MV-4-11 (cell line): ENCODE results near the gene NME7.
"Not testable (repeated sequence)": the region's sequence is repeated elsewhere in the genome, so short reads cannot be mapped to it uniquely, and the experiment has no call there.

Source experiments
- DNase-seq: peaks from one replicate; lab custom pipeline; 2025; lab: John Stamatoyannopoulos, UW

The NME7 gene

DNA sequence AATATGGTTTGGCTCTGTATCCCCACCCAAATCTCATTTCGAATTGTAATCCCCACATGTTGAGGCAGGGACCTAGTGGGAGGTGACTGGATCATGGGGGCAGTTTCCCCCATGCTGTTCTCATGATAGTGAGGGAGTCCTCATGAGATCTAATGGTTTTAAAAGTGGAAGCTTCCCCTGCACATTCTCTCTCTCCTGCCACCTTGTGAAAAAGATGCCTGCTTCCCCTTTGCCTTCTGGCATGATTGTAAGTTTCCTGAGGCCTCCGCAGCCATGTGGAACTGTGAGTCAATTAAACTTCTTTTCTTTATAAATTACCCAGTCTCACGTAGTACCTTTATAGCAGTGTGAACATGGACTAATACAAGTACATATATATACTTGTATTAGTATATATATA lies 25.5 kb downstream of the NME7 start:
- DNase-seq = not testable (repeated sequence)

DNA sequence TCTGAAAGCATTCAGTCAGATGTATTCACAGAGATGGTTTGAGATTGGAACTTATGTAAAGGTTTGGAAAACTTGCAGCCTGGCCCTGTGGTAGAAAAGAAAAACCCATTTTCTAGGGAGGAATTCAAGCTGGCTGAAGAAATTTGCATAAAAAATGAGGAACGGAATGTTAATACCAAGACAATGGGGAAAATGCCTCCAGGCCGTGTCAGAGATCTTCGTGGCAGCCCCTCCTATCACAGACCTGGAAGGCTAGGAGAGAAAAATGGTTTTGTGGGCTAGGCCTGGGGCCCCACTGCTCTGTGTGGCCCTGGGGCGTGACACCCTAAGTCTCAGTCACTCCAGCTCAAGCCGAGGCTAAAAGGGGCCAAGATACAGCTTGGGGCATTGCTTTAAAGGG lies 26.7 kb downstream of the NME7 start:
- DNase-seq = no peak

DNA sequence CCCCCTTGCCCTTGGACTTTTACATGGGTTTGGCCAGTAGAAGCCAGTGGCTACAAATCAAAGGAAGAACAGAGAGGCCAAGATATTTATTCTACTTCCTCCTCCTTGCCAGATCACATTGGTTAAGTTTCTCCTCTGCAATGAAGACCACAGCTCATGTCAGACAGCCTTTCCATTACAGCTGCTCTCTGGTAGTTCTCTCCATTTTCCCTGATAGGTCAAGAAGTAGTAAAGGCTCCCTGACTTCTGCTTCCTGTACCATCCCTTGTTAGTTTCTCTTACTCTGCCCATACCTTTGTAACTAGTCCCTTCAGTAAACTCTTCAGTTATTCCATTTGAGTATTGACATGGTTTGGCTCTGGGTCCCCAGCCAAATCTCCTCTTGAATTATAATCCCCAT lies 27.8 kb downstream of the NME7 start:
- peak; percentile 13 for DNase-seq

DNA sequence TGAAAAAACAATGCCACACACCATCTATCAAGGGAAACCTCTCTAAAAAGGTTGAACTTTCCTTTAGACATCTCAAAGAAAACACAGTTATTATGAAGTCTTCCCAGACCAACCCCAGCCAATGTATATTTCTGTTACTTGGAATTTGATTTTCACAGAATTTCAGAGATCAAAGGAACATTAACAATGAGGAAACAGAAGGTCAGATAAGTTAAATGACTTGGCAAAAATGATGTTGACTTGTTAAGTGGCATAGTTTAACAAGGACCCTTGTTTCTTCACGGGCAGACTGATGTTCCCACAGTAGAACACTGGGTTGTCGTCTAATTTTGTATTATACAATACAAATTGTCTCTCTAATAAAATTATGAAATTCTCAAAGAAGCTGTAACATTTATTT lies 29.0 kb downstream of the NME7 start:
- DNase-seq = no peak

DNA sequence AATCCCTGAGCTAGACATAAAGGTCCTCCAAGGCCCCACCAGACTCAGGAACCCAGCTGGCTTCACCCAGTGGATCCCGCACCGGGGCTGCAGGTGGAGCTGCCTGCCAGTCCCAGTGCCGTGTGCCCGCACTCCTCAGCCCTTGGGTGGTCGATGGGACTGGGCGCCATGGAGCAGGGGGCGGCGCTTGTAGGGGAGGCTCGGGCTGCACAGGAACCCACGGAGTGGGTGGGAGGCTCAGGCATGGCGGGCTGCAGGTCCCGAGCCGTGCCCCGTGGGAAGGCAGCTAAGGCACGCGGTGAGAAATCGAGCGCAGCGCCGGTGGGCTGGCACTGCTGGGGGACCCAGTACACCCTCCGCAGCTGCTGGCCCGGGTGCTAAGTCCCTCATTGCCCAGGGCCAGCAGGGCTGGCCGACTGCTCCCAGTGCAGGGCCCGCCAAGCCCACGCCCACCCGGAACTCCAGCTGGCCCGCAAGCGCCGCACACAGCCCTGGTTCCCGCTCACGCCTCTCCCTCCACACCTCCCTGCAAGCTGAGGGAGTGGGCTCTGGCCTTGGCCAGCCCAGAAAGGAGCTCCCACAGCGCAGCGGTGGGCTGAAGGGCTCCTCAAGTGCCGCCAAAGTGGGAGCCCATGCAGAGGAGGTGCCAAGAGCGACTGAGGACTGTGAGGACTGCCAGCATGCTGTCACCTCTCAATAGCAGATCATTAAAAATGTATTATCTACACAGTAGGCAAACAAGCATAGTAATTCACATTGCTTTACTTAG lies 30.5 kb downstream of the NME7 start:
- DNase-seq = not testable (repeated sequence)

DNA sequence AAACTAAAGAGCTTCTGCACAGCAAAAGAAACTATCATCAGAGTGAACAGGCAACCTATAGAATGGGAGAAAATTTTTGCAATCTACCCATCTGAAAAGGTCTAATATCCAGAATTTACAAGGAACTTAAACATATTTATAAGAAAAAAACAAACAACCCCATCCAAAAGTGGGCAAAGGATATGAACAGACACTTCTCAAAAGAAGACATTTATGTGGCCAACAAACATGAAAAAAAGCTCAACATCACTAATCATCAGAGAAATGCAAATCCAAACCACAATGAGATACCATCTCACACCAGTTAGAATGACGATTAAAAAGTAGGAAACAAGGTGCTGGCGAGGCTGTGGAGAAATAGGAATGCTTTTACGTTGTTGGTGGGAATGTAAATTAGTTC lies 32.9 kb downstream of the NME7 start:
- not testable (repeated sequence) for DNase-seq

DNA sequence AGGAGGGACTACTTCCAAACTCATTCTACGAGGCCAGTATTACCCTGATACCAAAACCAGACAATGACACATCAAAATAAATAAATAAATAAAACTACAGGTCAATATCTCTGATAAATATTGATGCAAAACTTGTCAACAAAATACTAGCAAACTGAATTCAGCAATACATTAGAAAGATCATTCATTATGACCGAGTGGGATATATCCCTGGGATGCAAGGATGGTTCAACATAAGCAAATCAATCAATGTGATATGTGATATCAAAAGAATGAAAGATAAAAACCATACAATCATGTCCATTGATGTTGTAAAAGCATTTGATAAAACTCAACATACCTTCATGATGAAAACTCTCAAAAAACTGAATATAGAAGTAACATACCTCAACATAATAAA lies 36.7 kb downstream of the NME7 start:
- no peak for DNase-seq

DNA sequence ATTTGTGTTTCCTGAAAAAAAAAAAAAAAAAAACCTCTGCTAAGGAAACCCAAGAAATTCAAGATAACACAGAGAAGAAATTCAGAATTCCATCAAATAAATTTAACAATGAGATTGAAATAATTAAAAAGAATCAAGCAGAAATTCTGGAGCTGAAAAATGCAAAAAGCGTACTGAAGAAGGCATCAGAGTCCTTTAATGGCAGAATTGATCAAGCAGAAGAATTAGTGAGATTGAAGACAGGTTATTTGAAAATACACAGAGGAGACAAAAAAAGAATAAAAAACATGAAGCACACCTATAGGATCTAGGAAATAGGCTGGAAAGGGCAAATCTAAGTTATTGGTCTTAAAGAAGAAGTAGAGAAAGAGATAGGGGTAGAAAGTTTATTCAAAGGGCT lies 38.2 kb downstream of the NME7 start:
- DNase-seq = no peak

DNA sequence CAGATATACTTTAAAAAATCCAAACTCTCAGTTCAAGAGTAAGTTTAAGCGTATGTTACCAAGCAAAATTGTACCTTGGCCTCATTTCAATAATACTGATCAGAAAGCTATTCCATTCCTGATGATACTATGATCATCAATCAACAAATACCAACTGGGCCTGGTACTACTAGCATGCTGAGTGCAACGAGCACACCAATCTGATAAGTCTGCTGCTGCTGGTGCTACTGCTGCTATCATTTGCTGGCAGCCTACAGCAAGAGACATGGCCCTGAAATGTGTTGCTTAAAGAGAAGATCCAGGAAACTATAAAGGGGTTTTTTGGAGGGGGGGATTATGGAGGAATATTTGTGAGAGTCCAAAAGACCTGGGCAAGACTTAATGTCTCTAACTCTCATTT lies 39.7 kb downstream of the NME7 start:
- no peak for DNase-seq

DNA sequence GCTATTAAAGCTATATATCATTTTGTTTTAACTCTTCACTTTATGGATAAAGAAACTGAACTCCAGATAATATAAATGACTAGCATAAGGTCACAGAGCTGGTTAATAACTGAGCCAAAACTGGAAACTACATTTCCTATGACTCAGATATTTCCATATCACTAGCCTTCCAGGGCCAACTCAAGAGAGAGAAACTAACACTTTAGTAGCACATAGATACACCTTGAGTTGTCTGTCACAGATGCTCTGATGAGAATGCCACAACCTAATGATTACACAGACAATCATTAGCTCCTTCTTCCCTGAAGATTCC lies 40.7 kb downstream of the NME7 start:
- peak; percentile 32 for DNase-seq

DNA sequence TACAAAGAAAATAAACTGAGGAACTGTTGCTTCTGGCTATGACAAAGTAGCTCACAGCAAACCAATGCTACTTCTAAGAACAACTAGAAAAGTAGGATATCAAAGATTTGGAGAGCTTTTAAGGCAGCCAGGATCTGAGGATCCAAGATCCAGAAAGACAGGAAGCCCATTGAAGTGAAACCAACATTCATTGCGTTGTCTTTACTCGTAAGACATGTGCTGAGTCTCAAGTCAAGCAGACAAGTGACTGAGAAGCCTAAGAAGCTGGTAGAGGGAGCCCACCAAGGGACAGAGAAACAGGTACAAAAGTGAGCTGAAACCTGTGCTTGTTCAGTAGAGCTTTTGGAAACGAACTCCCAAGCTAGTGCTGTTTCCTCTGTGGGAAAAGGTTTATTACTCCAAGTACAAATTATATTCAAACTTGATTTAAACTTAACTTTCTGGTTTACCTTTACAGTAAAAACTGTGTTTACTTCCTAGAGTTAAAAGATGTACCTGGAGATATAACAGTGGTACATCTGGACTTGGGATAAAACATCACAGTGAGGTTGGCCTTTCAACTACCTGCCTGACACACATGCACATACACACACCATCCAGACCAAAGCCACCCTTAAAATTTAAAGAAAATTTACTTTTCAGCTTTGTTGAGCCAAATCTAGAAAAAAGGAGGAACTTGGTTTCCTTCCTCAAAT lies 41.2 kb downstream of the NME7 start:
- DNase-seq = no peak

DNA sequence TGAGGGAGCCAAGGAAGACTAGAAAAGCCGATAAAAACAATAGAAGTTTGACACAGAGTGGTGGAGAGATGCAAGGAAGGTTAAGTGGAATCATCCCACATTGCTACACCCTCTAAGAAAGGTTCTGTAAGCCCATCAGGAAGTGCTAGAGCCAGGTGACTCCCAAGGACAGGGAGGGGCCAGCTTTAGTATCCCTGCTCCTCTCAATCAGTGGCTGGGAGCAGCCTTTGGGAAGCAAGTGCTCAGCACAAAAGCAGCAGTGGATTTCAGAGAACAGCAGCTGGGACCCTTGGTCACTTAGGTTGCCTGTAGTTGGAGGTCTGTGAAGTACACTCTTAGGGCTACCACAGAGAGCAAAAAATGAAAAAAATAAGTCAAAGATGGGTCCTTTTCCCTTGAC lies 42.5 kb downstream of the NME7 start:
- DNase-seq = no peak

DNA sequence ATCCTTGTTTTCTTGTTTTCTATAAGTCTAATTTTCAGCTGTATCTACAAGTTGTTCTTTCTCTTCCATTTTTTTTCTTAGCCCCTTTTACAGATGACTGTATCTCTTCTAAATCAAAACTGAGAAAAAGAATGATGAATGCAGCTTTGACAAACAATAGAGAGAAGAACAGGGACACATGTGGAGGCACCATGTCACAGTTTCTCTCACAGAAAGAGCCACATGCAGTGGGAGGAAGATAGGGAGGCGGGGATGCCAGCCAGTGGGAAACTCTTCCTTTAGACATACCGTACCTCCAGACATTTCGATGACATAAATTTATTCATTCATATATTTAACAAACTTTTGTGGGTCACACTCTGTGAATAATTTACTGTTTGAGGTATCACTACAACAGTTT lies 45.5 kb downstream of the NME7 start:
- DNase-seq = no peak

DNA sequence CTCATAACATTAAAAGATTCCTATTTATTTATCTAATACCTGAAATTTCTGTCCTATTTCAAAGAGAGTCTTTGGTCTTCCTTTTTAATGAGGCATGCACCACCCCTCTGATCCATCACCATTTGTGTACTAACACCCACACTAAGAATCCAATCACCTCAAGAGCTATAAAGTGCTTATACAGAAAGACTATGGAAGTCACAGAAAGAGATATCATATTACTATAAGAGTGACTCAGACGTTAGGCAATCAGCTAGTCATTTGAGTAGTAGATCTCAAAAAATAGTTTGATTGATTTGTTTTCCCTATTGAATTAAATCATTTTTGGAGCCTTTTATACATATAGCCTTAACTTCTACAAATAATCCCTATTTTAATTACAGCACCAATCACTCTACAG lies 46.1 kb downstream of the NME7 start:
- no peak for DNase-seq

DNA sequence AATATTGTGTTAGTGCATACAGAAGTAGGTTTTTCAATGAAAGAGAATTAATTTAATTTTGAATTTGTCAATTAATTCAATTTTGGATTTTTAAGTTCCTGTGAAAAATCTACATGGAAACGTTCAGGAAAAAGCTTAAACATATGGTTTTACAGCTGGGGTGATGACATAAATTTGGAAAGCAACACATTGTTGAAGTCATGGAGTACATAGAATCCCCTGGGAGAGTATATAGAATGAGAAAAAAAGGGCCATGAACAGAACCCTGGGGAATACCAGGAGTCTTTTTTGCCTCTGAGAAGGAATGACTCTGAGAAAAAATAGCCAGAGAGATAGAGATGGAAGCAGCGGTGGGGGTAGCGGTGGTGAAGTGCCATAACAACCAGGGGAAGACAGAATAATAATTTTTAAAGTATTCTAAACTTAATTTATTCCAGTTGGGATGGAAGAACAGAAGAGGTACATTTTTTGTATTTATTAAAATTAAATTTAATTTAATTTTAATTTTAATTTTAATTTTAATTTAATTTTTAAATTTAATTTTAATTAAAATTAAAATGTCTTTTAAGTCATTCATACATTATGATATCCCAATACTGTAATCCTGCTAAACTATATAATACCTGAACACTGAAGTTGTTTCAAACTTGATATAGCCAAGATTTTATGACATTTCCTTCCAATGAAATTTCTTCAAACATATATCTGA lies 48.9 kb downstream of the NME7 start:
- no peak for DNase-seq

DNA sequence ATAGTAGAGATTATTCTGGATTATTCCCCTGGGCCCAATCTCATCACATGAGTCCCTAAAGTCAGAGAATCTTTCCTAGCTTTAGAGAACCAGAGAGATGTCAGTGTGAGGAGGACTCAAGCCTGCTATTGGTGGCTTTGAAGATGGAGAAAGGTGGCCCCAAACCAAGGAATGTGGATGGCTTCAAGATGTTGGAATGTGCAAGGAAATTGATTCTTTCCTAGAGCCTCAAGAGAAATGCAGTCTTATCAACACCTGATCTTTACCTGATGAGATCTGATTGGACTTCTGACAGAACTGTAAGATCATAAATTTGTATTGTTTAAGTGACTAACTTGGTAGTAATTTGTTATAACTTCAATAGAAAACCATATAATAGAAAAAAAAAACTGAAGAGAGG lies 51.0 kb downstream of the NME7 start:
- DNase-seq = no peak

DNA sequence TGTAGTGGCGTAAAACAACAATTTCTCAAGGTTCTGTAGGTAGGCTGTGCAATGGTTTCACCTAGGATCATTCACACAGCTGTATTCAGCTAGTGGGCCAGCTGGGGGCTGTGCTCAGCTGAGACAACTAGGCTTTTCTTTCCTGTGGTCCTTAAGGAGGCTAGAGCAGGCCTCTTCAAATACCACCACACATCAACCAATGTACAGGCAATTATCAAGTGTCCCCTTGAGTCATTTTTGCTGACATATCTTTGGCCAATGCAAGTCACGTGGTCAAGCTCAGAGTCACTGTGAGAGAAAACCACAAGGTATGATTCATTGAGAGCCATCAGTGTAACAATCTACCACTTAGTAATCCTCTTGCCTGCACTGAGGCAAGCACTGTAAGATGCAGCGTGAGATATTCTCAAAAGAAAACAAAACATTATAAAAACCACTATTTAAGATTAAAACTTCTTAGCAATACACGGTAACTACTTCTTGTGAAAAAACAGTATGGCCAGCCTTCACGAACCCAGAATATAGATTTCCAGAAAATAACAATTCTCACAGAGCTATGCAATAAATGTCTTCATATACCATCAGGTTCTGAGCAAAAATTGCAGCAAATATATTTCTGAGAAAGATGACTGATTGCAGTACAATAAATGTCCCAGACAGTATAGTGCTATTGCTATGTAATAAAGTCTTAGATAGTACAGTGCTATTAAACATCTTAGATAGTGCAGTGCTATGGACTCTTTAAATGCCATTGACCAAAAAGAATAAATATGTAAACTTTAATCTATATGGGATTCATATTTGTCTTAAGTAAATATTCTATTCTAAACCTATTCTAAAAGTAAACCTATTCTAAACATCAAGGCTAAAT lies 55.3 kb downstream of the NME7 start:
- peak; percentile 96 for DNase-seq

DNA sequence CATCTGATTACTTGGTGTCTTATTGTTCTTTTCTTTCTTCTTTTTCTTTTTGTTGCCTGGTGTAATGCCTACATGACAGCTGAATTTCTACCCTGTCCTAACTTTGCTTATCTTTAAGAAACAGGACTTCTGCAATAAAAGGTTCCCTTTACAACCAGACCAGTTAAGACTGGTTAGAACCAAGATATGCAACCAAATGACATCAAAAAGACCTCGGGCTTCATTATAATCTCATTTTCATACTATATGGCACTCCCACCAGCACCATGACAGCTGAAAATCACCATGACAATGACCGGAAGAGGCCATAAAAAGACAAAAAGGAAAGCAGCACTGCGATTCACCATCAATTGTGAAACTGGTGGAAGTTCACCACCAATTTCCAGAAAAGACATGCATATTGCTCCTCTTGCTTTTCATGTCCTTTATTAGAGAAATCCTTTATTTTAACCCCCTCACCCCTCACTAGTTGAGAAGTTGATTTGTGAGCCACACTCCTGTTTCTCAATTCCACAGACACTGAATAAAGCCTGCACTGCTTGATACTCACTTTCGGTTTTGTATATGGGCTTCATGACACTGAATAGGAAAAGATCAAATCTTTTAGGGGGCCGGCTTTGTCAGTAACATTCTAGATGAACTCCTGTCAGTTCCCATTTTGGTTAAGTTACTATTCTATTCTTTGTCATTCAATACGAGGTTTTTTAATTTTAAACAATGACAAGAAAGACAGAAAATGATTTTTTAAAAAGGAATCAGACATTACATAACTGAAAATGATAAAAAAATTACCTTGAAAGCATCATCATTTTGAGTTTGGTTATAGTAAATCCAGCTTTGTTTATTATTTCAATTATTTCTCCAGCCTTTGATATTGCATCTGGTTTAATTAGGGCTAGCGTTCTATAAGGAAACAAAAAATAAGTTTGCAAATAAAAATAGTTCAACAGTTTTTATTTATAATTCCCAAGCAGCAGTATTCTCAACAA lies 58.1 kb downstream of the NME7 start:
- DNase-seq = peak; percentile 33

DNA sequence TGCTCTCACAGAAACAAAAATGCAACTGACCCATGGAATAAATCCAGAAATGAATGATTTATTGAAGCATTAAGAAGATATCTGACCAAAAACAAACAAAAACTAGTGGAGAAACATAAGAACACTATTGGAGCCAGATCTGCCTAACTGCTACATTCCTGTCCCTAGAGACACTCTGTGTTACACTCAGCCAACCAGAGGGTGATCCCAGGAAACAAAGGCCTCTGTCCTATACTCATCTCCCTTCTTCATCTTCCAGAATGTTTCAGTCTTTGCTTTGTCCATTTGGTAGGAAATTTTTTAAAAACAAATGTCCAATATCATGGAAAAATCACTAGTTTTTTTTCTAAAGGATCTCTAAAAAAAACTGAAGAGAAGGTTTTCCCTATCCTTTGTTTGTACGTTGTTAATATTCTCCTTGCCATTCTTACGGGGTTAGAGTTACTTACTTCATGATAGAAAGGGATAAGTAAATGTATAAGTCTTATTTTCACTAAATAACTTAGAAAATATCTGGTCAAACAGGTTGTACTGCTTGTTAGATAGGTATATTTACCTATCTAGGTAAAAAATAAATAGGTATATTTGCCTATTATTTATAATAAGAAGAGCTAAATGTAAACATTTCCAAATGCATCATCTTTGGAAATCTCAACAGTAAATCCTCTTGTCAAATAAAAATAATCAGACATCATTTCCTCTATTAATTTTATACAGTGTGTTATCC lies 59.1 kb downstream of the NME7 start:
- DNase-seq = no peak

DNA sequence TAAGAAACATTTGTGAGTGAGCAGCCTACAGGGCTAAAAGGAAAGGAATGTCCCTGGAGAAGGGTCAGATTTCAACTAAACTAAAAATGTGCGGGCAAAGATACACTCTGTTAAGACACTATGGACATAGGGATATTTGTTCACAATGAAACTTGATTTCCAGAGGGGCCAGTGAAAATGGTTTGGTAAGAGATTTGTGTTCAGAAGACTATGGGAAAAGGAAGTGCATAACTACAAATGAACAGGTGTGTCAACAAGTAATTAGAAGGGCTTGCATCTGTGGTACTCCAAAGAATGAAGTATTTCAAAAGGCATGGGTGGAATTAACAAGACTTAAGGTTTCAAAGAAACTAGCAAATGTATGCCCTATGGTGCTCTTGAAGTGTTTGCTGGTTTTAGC lies 60.4 kb downstream of the NME7 start:
- DNase-seq = no peak
